ENCODE data around the gene LRRC36.

DNA sequence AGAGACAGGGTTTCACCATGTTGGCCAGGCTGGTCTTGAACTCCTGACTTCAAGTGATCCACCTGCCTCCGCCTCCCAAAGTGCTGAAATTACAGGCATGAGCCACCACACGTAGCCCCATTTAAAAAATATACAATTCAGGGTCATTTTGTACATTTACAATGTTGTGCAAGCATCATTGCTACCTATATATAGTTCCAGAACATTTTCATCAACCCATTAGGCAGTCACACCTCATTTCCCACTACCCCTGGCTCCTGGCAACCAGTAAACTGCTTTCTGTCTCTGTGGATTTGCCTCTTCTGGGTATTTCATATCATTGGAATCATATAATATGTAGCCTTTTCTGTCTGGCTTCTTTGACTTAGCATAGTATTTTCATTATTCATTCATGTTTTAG, 6.7 kb downstream of the LRRC36 start:
- TF ChIP-seq GATA3 (IDR thresholded peaks at IDR 0.05; ENCODE audit: low read depth, low read length) (no peak), GATA2 (IDR thresholded peaks at IDR 0.05; ENCODE audit: low read depth, low read length) (no peak)
